Measurements from ENCODE around the gene HOXB2.

Gene HOXB2

GRCh38 chr17:48579760-48580554 lies 35.0 kb upstream of the HOXB2 start:
- WGBS (ENCODE audit: extremely low coverage, insufficient coverage, insufficient read length), result no CpG with 5 or more reads among the region's 26 CpGs

GRCh38 chr17:48579471-48579759 lies 34.5 kb upstream of the HOXB2 start:
- Histone ChIP-seq H3K14ac (ENCODE audit: low read length) (no peak overlapping the region), H3K79me1 (ENCODE audit: low read length) (peaks cover 21% of the 10 kb centered on the region), H4K12ac (ENCODE audit: low read depth, low read length) (no peak overlapping the region), H2BK120ac (ENCODE audit: insufficient read depth, low read length, poor library complexity) (no peak overlapping the region), H3K4ac (ENCODE audit: low read depth, low read length) (no peak overlapping the region), H2BK5ac (ENCODE audit: low read depth, low read length, poor library complexity) (no peak overlapping the region), H2AK5ac (ENCODE audit: low read length) (no peak overlapping the region), H4K8ac (ENCODE audit: low read depth, low read length) (no peak overlapping the region), H3K18ac (ENCODE audit: low read length) (no peak overlapping the region), H3K9me3 (ENCODE audit: insufficient read depth, low read depth, low read length) (no peaks in the 10 kb centered on the region), H2BK12ac (ENCODE audit: low read length) (no peak overlapping the region), H4K91ac (ENCODE audit: low read depth, low read length) (no peak overlapping the region), H3K9ac (ENCODE audit: low read length) (no peak overlapping the region), H2AFZ (ENCODE audit: insufficient read depth, low read length, poor library complexity) (no peak overlapping the region), H3K23ac (ENCODE audit: low read length) (no peak overlapping the region), H3K27ac (ENCODE audit: low read depth, low read length) (no peak overlapping the region), H3K36me3 (ENCODE audit: control insufficient read depth in 1 of 2, insufficient read depth in 2 of 2, low read length in 2 of 2) (peaks cover 5 to 6% of the 10 kb centered on the region in 2 experiments), H3K4me1 (ENCODE audit: control insufficient read depth in 1 of 2, insufficient read depth in 2 of 2, low read length in 2 of 2) (peaks cover 27 to 28% of the 10 kb centered on the region in 2 experiments), H3K4me2 (ENCODE audit: low read length) (peak overlapping the region; percentile 73), H3K79me2 (ENCODE audit: control insufficient read depth, insufficient read depth, low read length, poor library complexity) (peaks cover 10% of the 10 kb centered on the region), H3K4me3 (ENCODE audit: low read depth, low read length) (no peak overlapping the region), H3K27me3 (ENCODE audit: insufficient read depth, low read length) (peaks cover 3% of the 10 kb centered on the region)
- no CpG with 5 or more reads among the region's 7 CpGs for WGBS (ENCODE audit: extremely low coverage, insufficient coverage, insufficient read length)
- no peak for DNase-seq

More at GRCh38 chr17:48579760-48580554, 35.0 kb upstream of the HOXB2 start:
- H3K14ac ChIP-seq (ENCODE audit: low read length), result no peak overlapping the region
- no peak for DNase-seq
- no peak overlapping the region for H2BK120ac ChIP-seq (ENCODE audit: insufficient read depth, low read length, poor library complexity)
- no peaks in the 10 kb centered on the region for H3K9me3 ChIP-seq (ENCODE audit: insufficient read depth, low read depth, low read length)
- peaks cover 10% of the 10 kb centered on the region for H3K79me2 ChIP-seq (ENCODE audit: control insufficient read depth, insufficient read depth, low read length, poor library complexity)
- H3K4me1 ChIP-seq (ENCODE audit: control insufficient read depth in 1 of 2, insufficient read depth in 2 of 2, low read length in 2 of 2), result peaks cover 28 to 29% of the 10 kb centered on the region in 2 experiments
- H3K4ac ChIP-seq (ENCODE audit: low read depth, low read length), result no peak overlapping the region
- H3K27me3 ChIP-seq (ENCODE audit: insufficient read depth, low read length), result peaks cover 3% of the 10 kb centered on the region
- no peak overlapping the region for H2AK5ac ChIP-seq (ENCODE audit: low read length)
- H2BK5ac ChIP-seq (ENCODE audit: low read depth, low read length, poor library complexity), result no peak overlapping the region
- H3K9ac ChIP-seq (ENCODE audit: low read length), result no peak overlapping the region
- no peak overlapping the region for H3K4me2 ChIP-seq (ENCODE audit: low read length)
- no peak overlapping the region for H3K18ac ChIP-seq (ENCODE audit: low read length)
- H4K12ac ChIP-seq (ENCODE audit: low read depth, low read length), result no peak overlapping the region
- H3K79me1 ChIP-seq (ENCODE audit: low read length), result peaks cover 23% of the 10 kb centered on the region
- no peak overlapping the region for H2AFZ ChIP-seq (ENCODE audit: insufficient read depth, low read length, poor library complexity)
- H3K36me3 ChIP-seq (ENCODE audit: control insufficient read depth in 1 of 2, insufficient read depth in 2 of 2, low read length in 2 of 2), result peaks cover 5 to 6% of the 10 kb centered on the region in 2 experiments
- no peak overlapping the region for H3K4me3 ChIP-seq (ENCODE audit: low read depth, low read length)
- no peak overlapping the region for H3K27ac ChIP-seq (ENCODE audit: low read depth, low read length)
- no peak overlapping the region for H2BK12ac ChIP-seq (ENCODE audit: low read length)
- no peak overlapping the region for H3K23ac ChIP-seq (ENCODE audit: low read length)
- H4K91ac ChIP-seq (ENCODE audit: low read depth, low read length), result no peak overlapping the region
- H4K8ac ChIP-seq (ENCODE audit: low read depth, low read length), result no peak overlapping the region

- H3K4ac ChIP-seq (ENCODE audit: low read depth, low read length), result peak overlapping the region; percentile 35
- H4K8ac ChIP-seq (ENCODE audit: low read depth, low read length), result peak overlapping the region; percentile 88
- peak overlapping the region; percentile 10 for H2AK5ac ChIP-seq (ENCODE audit: low read length)
- peak overlapping the region; percentile 73 for H3K4me2 ChIP-seq (ENCODE audit: low read length)
- H3K23ac ChIP-seq (ENCODE audit: low read length), result no peak overlapping the region
- H4K91ac ChIP-seq (ENCODE audit: low read depth, low read length), result peak overlapping the region; percentile 97
- peaks cover 28 to 29% of the 10 kb centered on the region in 2 experiments for H3K4me1 ChIP-seq (ENCODE audit: control insufficient read depth in 1 of 2, insufficient read depth in 2 of 2, low read length in 2 of 2)
- peaks cover 10% of the 10 kb centered on the region for H3K79me2 ChIP-seq (ENCODE audit: control insufficient read depth, insufficient read depth, low read length, poor library complexity)
- H3K27ac ChIP-seq (ENCODE audit: low read depth, low read length), result no peak overlapping the region
- no CpG with 5 or more reads among the region's 43 CpGs for WGBS (ENCODE audit: extremely low coverage, insufficient coverage, insufficient read length)
- H3K9ac ChIP-seq (ENCODE audit: low read length), result peak overlapping the region; percentile 18
- H3K27me3 ChIP-seq (ENCODE audit: insufficient read depth, low read length), result no peaks in the 10 kb centered on the region
- peak overlapping the region; percentile 81 for H3K18ac ChIP-seq (ENCODE audit: low read length)
- H4K12ac ChIP-seq (ENCODE audit: low read depth, low read length), result peak overlapping the region; percentile 78
- peak overlapping the region; percentile 58 for H2BK5ac ChIP-seq (ENCODE audit: low read depth, low read length, poor library complexity)
- peaks cover 21% of the 10 kb centered on the region for H3K79me1 ChIP-seq (ENCODE audit: low read length)
- H3K4me3 ChIP-seq (ENCODE audit: low read depth, low read length), result peak overlapping the region; percentile 70
- peak overlapping the region; percentile 87 for H3K14ac ChIP-seq (ENCODE audit: low read length)
- peak overlapping the region; percentile 47 for H2AFZ ChIP-seq (ENCODE audit: insufficient read depth, low read length, poor library complexity)
- peaks cover 5 to 6% of the 10 kb centered on the region in 2 experiments for H3K36me3 ChIP-seq (ENCODE audit: control insufficient read depth in 1 of 2, insufficient read depth in 2 of 2, low read length in 2 of 2)
- H3K9me3 ChIP-seq (ENCODE audit: insufficient read depth, low read depth, low read length), result no peaks in the 10 kb centered on the region
- no peak for DNase-seq
- H2BK120ac ChIP-seq (ENCODE audit: insufficient read depth, low read length, poor library complexity), result peak overlapping the region; percentile 27
- no peak overlapping the region for H2BK12ac ChIP-seq (ENCODE audit: low read length)
Observed at GRCh38 chr17:48578616-48579470, 33.9 kb upstream of the HOXB2 start.

- H3K23ac ChIP-seq (ENCODE audit: low read length), result no peak within 1 kb of the TSS
- peak within 1 kb of the TSS; percentile 62 for H2AFZ ChIP-seq (ENCODE audit: insufficient read depth, low read length, poor library complexity)
- peak within 1 kb of the TSS; percentile 81 for H3K18ac ChIP-seq (ENCODE audit: low read length)
- H3K14ac ChIP-seq (ENCODE audit: low read length), result peak within 1 kb of the TSS; percentile 87
- peaks cover 28 to 33% of the 10 kb centered on the region in 2 experiments for H3K4me1 ChIP-seq (ENCODE audit: control insufficient read depth in 1 of 2, insufficient read depth in 2 of 2, low read length in 2 of 2)
- peaks cover 5 to 6% of the 10 kb centered on the region in 2 experiments for H3K36me3 ChIP-seq (ENCODE audit: control insufficient read depth in 1 of 2, insufficient read depth in 2 of 2, low read length in 2 of 2)
- peak within 1 kb of the TSS; percentile 88 for H4K8ac ChIP-seq (ENCODE audit: low read depth, low read length)
- H4K91ac ChIP-seq (ENCODE audit: low read depth, low read length), result peak within 1 kb of the TSS; percentile 97
- peak within 1 kb of the TSS; percentile 1 for H3K27ac ChIP-seq (ENCODE audit: low read depth, low read length)
- peaks cover 10% of the 10 kb centered on the region for H3K79me2 ChIP-seq (ENCODE audit: control insufficient read depth, insufficient read depth, low read length, poor library complexity)
- peak within 1 kb of the TSS; percentile 79 for H2BK12ac ChIP-seq (ENCODE audit: low read length)
- peak within 1 kb of the TSS; percentile 78 for H4K12ac ChIP-seq (ENCODE audit: low read depth, low read length)
- peak within 1 kb of the TSS; percentile 63 for H2AK5ac ChIP-seq (ENCODE audit: low read length)
- no peaks in the 10 kb centered on the region for H3K9me3 ChIP-seq (ENCODE audit: insufficient read depth, low read depth, low read length)
- H3K4ac ChIP-seq (ENCODE audit: low read depth, low read length), result peak within 1 kb of the TSS; percentile 70
- H3K4me2 ChIP-seq (ENCODE audit: low read length), result peak within 1 kb of the TSS; percentile 90
- peak within 1 kb of the TSS; percentile 18 for H3K9ac ChIP-seq (ENCODE audit: low read length)
- peak within 1 kb of the TSS; percentile 72 for H3K4me3 ChIP-seq (ENCODE audit: low read depth, low read length)
- peak within 1 kb of the TSS; percentile 70 for H2BK120ac ChIP-seq (ENCODE audit: insufficient read depth, low read length, poor library complexity)
- no peaks in the 10 kb centered on the region for H3K27me3 ChIP-seq (ENCODE audit: insufficient read depth, low read length)
- peaks cover 21% of the 10 kb centered on the region for H3K79me1 ChIP-seq (ENCODE audit: low read length)
- H2BK5ac ChIP-seq (ENCODE audit: low read depth, low read length, poor library complexity), result peak within 1 kb of the TSS; percentile 58
- WGBS (ENCODE audit: extremely low coverage, insufficient coverage, insufficient read length), result no CpG with 5 or more reads among the region's 58 CpGs
- DNase-seq, result peak; percentile 63 to 70
Observed at GRCh38 chr17:48577946-48578615, 33.2 kb upstream of the HOXB2 start, which contains the start of gene HOXB4. HOXB4 (minus strand) TSS chr17:48578350; CDS start chr17:48578319, 31 bp downstream.

Data from trophoblast cell (in vitro differentiated cells and primary cell).